ENCODE results near the gene TNFRSF9. TPM values are rescaled to one million over a fixed set of nuclear protein-coding genes. Genes with fewer than 3 reads are reported as not detected.

The TNFRSF9 gene
- total and polyA plus RNA-seq, 2 of the 8 experiments (the other 6 are each of a cell fraction or from before 2014, with no cell fraction given) = not detected

DNA sequence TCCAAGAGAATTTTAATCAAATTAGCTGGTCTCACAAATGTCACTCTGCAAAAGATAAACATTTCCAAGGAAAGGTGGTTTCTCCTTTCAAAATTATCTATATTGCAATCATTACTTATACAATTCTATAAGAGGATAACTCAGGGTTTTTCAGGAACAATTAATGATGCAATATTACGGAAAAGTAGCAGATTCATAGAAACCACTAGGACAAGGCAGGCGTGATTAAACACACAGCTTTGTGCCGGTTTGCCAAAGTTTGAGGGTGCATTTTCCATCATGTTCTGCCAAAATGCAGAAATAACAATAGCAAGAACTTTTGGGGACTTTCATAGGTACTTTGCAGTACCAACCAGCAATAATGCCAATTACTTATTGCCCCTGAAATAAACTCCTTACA lies 605 bp downstream of the TNFRSF9 start:
- Histone ChIP-seq H2AFZ (ENCODE audit: low read length) (no peak overlapping the region), H3K4me1 (replicated peaks in 1 of 4; ENCODE audit: control insufficient read depth in 3 of 4, insufficient read depth in 4 of 4, low read length in 3 of 4) (peaks cover 0 to 8% (median 0%) of the 10 kb centered on the region in 4 experiments; a peak in 4 of 7 replicates)
- WGBS, 2 experiments (ENCODE audit: extremely low coverage in 1 of 2, insufficient coverage in 1 of 2, insufficient read length in 1 of 2, insufficient replicate concordance in 2 of 2, low coverage in 1 of 2, low lambda C conversion rate in 2 of 2, missing lambda C conversion rate in 1 of 2) = 93% methylated on average over 3 of the region's 3 CpGs; no CpG with 5 or more reads in 1 of the 2 experiments

More for the DNA sequence above, 605 bp downstream of the TNFRSF9 start:
- no peaks in the 10 kb centered on the region; the same call in 1 of the 2 replicates for H3K79me1 ChIP-seq (ENCODE audit: low read depth, low read length)
- H3K4me3 ChIP-seq (ENCODE audit: extremely low read depth in 1 of 4, insufficient read depth in 2 of 4, low read depth in 3 of 4, low read length in 4 of 4) = no peak overlapping the region
- no peaks in the 10 kb centered on the region for H4K20me1 ChIP-seq (replicated peaks in 1 of 2; ENCODE audit: control insufficient read depth in 1 of 2, insufficient read depth in 2 of 2, low read length in 2 of 2)
- DNase-seq (ENCODE audit: low read depth in 1 of 2, low spot score in 2 of 2) = no peak
- H2BK120ac ChIP-seq (replicated peaks; ENCODE audit: low read depth, low read length) = no peak overlapping the region
- no peaks in the 10 kb centered on the region for H3K36me3 ChIP-seq (ENCODE audit: control insufficient read depth in 2 of 4, insufficient read depth in 4 of 4, low read length in 3 of 4)
- H3K9ac ChIP-seq (replicated peaks in 1 of 4; ENCODE audit: extremely low read depth in 1 of 4, low read depth in 3 of 4, low read length in 3 of 4) = no peak overlapping the region
- H3K79me2 ChIP-seq (ENCODE audit: control insufficient read depth in 1 of 2, insufficient read depth in 2 of 2, low read length in 2 of 2) = no peaks in the 10 kb centered on the region
- H3K14ac ChIP-seq (ENCODE audit: insufficient read length) = no peak overlapping the region
- no peak overlapping the region for H4K8ac ChIP-seq (ENCODE audit: extremely low read depth, insufficient read depth, low read length)
- H2AK5ac ChIP-seq (ENCODE audit: low read depth, low read length) = no peak overlapping the region
- no peak overlapping the region for H3K4ac ChIP-seq (replicated peaks; ENCODE audit: insufficient read length, low read depth, low read length)
- ChIA-PET POLR2A (ENCODE audit: partially characterized antibody) (interaction anchor here (1.4 kb wide), 1 partner anchor 259 kb away, joined by 3 read pairs; no protein-coding TSS in a partner anchor), CTCF (ENCODE audit: partially characterized antibody) (interaction anchor here (1.0 to 1.3 kb wide), 3 partner anchors 8 to 26 kb away, joined by 3 to 4 read pairs (median 3); partner anchors contain the start of gene PARK7)
- H3K27me3 ChIP-seq (replicated peaks in 1 of 4; ENCODE audit: control insufficient read depth in 3 of 4, extremely low read depth in 1 of 4, insufficient read depth in 3 of 4, low read length in 3 of 4) = peaks cover 16 to 31% (median 28%) of the 10 kb centered on the region in 4 experiments
- H3K18ac ChIP-seq (ENCODE audit: extremely low read depth, low read length) = no peak overlapping the region
- no peak overlapping the region for H2BK20ac ChIP-seq (ENCODE audit: low read length)
- H3K23ac ChIP-seq (ENCODE audit: insufficient read length) = no peak overlapping the region
- no peak overlapping the region for H3K56ac ChIP-seq (replicated peaks; ENCODE audit: insufficient read length, low read depth, low read length)
- TF ChIP-seq POLR2AphosphoS5 (IDR thresholded peaks at IDR 0.05; ENCODE audit: low read depth, low read length) = no peak
- TF ChIP-seq GABPA (IDR thresholded peaks at IDR 0.05; ENCODE audit: borderline replicate concordance, insufficient read depth, low read length) = no peak
- no peak for TF ChIP-seq RNF2 (IDR thresholded peaks at IDR 0.05; ENCODE audit: borderline replicate concordance, low read depth, low read length, missing control alignments, poor library complexity, severe bottlenecking)
- no peak for TF ChIP-seq CBX5 (IDR thresholded peaks at IDR 0.05; ENCODE audit: low read depth, low read length)
- no peak for TF ChIP-seq SIX5 (IDR thresholded peaks at IDR 0.05; ENCODE audit: low read depth, low read length)
- no peak overlapping the region for H4K5ac ChIP-seq (ENCODE audit: insufficient read length, low read depth, low read length)
- H2BK12ac ChIP-seq (ENCODE audit: low read depth, low read length) = no peak overlapping the region
- H2BK15ac ChIP-seq (ENCODE audit: low read length) = no peak overlapping the region
- FAIRE-seq = no peak
- H4K91ac ChIP-seq (replicated peaks; ENCODE audit: insufficient read length, low read length) = no peak overlapping the region
- H3K4me2 ChIP-seq (ENCODE audit: insufficient read depth in 1 of 2, low read depth in 2 of 2, low read length in 2 of 2) = no peak overlapping the region
- H2BK5ac ChIP-seq (ENCODE audit: low read depth, low read length) = no peak overlapping the region
- no peaks in the 10 kb centered on the region; the same call in 1 of the 2 replicates for H3K23me2 ChIP-seq (ENCODE audit: low read depth, low read length)
- H3K27ac ChIP-seq (ENCODE audit: low read depth, low read length) = no peak overlapping the region
- no peaks in the 10 kb centered on the region for H3K9me3 ChIP-seq (ENCODE audit: insufficient read depth in 2 of 2, low read depth in 1 of 2, low read length in 1 of 2)

Measured in H1 (cell line).